ENCODE measurements around the gene MET.

GRCh38 chr7:116787881-116788280, 115.9 kb downstream of the MET start:
- TF ChIP-seq, protein P1, sequence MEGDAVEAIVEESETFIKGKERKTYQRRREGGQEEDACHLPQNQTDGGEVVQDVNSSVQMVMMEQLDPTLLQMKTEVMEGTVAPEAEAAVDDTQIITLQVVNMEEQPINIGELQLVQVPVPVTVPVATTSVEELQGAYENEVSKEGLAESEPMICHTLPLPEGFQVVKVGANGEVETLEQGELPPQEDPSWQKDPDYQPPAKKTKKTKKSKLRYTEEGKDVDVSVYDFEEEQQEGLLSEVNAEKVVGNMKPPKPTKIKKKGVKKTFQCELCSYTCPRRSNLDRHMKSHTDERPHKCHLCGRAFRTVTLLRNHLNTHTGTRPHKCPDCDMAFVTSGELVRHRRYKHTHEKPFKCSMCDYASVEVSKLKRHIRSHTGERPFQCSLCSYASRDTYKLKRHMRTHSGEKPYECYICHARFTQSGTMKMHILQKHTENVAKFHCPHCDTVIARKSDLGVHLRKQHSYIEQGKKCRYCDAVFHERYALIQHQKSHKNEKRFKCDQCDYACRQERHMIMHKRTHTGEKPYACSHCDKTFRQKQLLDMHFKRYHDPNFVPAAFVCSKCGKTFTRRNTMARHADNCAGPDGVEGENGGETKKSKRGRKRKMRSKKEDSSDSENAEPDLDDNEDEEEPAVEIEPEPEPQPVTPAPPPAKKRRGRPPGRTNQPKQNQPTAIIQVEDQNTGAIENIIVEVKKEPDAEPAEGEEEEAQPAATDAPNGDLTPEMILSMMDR (IDR thresholded peaks at IDR 0.05; ENCODE audit: extremely low read depth in 1 of 2, insufficient read depth in 1 of 2, low read depth in 1 of 2, low read length in 2 of 2) = no peak
- no peak for TF ChIP-seq POLR2A (IDR thresholded peaks at IDR 0.05; ENCODE audit: low read depth, low read length)
- no peak for TF ChIP-seq POLR2AphosphoS5 (IDR thresholded peaks at IDR 0.05; ENCODE audit: insufficient read depth, low read depth, low read length)
- TF ChIP-seq EZH2 (IDR thresholded peaks at IDR 0.05; ENCODE audit: borderline replicate concordance, low read depth, low read length, severe bottlenecking) = no peak
- no peak for TF ChIP-seq FOS (IDR thresholded peaks at IDR 0.05; ENCODE audit: borderline replicate concordance, insufficient read depth, low read length)
- TF ChIP-seq, protein P2, sequence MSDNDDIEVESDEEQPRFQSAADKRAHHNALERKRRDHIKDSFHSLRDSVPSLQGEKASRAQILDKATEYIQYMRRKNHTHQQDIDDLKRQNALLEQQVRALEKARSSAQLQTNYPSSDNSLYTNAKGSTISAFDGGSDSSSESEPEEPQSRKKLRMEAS (IDR thresholded peaks at IDR 0.05; ENCODE audit: insufficient read depth, insufficient read length) = no peak
- no peak for TF ChIP-seq JUN (IDR thresholded peaks at IDR 0.05; ENCODE audit: borderline replicate concordance, insufficient read depth, insufficient read length, low read depth)
- TF ChIP-seq MYC (IDR thresholded peaks at IDR 0.05; ENCODE audit: low read depth, low read length) = no peak

Data from endothelial cell of umbilical vein (primary cell).